Heart left ventricle (tissue), 13 donors: Measurements from ENCODE around the gene CLSTN2.

Source experiments
- POLR2A ChIP-seq, 2 donors: fragments of 450-650 bp; IDR thresholded peaks; one replicate each; pipeline ENCODE4 v1.6.1; 2017; ENCODE audit warnings: antibody characterized with exemption in 2 of 2, mild to moderate bottlenecking in 2 of 2, moderate library complexity in 2 of 2
- TF ChIP-seq, protein P1 (sequence below), 12 donors: fragments of 200-600 bp; sonication (generic) in 4 of 12; IDR thresholded peaks; one replicate each; pipeline versions ENCODE4 v1.5.0 to v1.8.0; 2018 to 2022; ENCODE audit warnings: antibody characterized with exemption in 12 of 12, mild to moderate bottlenecking in 5 of 12
- donor health status: ischemic (EF 13 %, LVEDD 7.1; RV severe dilation, severe dysfunction).
- donor health status: DM: no; HTN: yes; CAD: no.
- donor health status: DM: no; HTN: no; CAD: no.
- donor health status: ischemic (EF 25% LVEDD 6.9; RV normal size, moderate dysfunction).
- donor health status: ischemic (EF 25% LVEDD 5.7; RV mildly dilated, moderate dysfunction).
- donor health status: ischemic (EF 35%, LVEDD 5.7; RV mildly dilated, moderate dysfunction).
- donor health status: nonischemic (EF 11% LVEDD 7.7; RV severe dilation, severe dysfunction).
- donor health status: DM: yes; HTN: yes; CAD: no.
- donor health status: PGD.
- donor health status: ischemic (EF 29% LVEDD 5.4; RV normal size, mild dysfunction).
- donor health status: nonischemic (EF 23%, LVEDD 6.1; RV moderate dilation, normal function).

DNA sequence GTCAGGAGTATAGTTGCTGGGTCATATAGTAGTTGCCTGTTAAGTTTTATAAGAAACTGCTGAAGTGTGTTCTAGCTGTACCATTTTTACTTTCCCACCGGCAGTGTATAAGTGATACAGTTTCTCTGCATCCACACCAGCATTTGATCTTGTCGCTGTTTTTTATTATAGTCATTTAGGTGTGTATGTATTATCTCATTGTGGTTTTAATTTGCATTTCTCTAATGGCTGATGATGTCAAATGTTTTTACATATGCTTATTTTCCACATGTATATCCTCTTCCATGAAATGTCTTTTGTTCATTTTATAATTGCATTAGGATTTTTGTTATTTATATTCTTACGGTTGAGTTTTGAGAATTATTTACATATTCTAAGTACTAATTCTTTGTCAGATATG, 254.3 kb downstream of the CLSTN2 start:
- TF ChIP-seq, protein P1, sequence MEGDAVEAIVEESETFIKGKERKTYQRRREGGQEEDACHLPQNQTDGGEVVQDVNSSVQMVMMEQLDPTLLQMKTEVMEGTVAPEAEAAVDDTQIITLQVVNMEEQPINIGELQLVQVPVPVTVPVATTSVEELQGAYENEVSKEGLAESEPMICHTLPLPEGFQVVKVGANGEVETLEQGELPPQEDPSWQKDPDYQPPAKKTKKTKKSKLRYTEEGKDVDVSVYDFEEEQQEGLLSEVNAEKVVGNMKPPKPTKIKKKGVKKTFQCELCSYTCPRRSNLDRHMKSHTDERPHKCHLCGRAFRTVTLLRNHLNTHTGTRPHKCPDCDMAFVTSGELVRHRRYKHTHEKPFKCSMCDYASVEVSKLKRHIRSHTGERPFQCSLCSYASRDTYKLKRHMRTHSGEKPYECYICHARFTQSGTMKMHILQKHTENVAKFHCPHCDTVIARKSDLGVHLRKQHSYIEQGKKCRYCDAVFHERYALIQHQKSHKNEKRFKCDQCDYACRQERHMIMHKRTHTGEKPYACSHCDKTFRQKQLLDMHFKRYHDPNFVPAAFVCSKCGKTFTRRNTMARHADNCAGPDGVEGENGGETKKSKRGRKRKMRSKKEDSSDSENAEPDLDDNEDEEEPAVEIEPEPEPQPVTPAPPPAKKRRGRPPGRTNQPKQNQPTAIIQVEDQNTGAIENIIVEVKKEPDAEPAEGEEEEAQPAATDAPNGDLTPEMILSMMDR (IDR thresholded peaks at IDR 0.05) = no peak
- no peak for TF ChIP-seq POLR2A (IDR thresholded peaks at IDR 0.05)
